Liver (tissue), 9 donors: ENCODE measurements around the gene AHDC1. TPM values are rescaled to one million over a fixed set of nuclear protein-coding genes. Genes with fewer than 3 reads are reported as not detected.

Experiments
- DNase-seq: peaks from one replicate; pipeline ENCODE4 v3.0.0-alpha.2; 2017; ENCODE audit warnings: low spot score
- H3K27ac ChIP-seq, 2 donors: one replicate each; pipeline ENCODE4 v1.7.0; 2013; ENCODE audit warnings: inconsistent platforms in 2 of 2, low read length in 2 of 2, control low read depth in 1 of 2, low read depth in 1 of 2, mild to moderate bottlenecking in 1 of 2
- H3K27me3 ChIP-seq, 4 donors: one replicate each; pipeline versions ENCODE4 v1.6.1 to v1.7.0; 2013; ENCODE audit warnings: low read length in 3 of 4, inconsistent platforms in 1 of 4, mild to moderate bottlenecking in 1 of 4, moderate library complexity in 1 of 4; ENCODE audit not compliant: control insufficient read depth in 4 of 4, insufficient read depth in 4 of 4
- H3K36me3 ChIP-seq, 4 donors: one replicate each; pipeline versions ENCODE4 v1.6.1 to v1.7.0; 2013; ENCODE audit warnings: low read length in 3 of 4, mild to moderate bottlenecking in 3 of 4, low read depth in 1 of 4, moderate library complexity in 1 of 4; ENCODE audit not compliant: control insufficient read depth in 4 of 4, insufficient read depth in 3 of 4
- H3K4me1 ChIP-seq, 4 donors: one replicate each; pipeline versions ENCODE4 v1.6.1 to v1.7.0; 2013; ENCODE audit warnings: low read length in 3 of 4, mild to moderate bottlenecking in 3 of 4, moderate library complexity in 1 of 4; ENCODE audit not compliant: control insufficient read depth in 4 of 4, insufficient read depth in 4 of 4
- H3K4me3 ChIP-seq, 3 donors: one replicate each; pipeline versions ENCODE4 v1.6.1 to v1.7.0; 2013; ENCODE audit warnings: low read length in 3 of 3, control low read depth in 1 of 3, low read depth in 1 of 3, mild to moderate bottlenecking in 1 of 3
- H3K9ac ChIP-seq, 2 donors: one replicate each; pipeline ENCODE4 v1.7.0; 2013; ENCODE audit warnings: low read length in 2 of 2, mild to moderate bottlenecking in 2 of 2, moderate library complexity in 2 of 2, control low read depth in 1 of 2, low read depth in 1 of 2
- H3K9me3 ChIP-seq, 4 donors: one replicate each; pipeline versions ENCODE4 v1.6.1 to v1.7.0; 2013; ENCODE audit warnings: low read length in 3 of 4; ENCODE audit not compliant: control insufficient read depth in 4 of 4
- ATF3 ChIP-seq: IDR thresholded peaks from 2 replicates; pipeline ENCODE4 v1.6.1; 2016; ENCODE audit warnings: antibody characterized with exemption
- EGR1 ChIP-seq, 2 donors: IDR thresholded peaks; 2 replicates each; pipeline ENCODE4 v1.6.1; 2016 to 2018; ENCODE audit warnings: antibody characterized with exemption in 2 of 2, low read depth in 2 of 2
- FOXA1 ChIP-seq: IDR thresholded peaks from 2 replicates; pipeline ENCODE4 v1.6.1; 2016; ENCODE audit warnings: antibody characterized with exemption
- FOXA2 ChIP-seq: IDR thresholded peaks from 2 replicates; pipeline ENCODE4 v1.6.1; 2016; ENCODE audit warnings: antibody characterized with exemption
- GABPA ChIP-seq, 2 donors: IDR thresholded peaks in 1 of 2; conservative IDR thresholded peaks in 1 of 2; 2 replicates each; pipeline ENCODE4 v1.6.1; 2016; ENCODE audit warnings: antibody characterized with exemption in 2 of 2, mild to moderate bottlenecking in 1 of 2, moderate library complexity in 1 of 2
- HNF4A ChIP-seq, 2 donors: conservative IDR thresholded peaks; 2 replicates each; pipeline ENCODE4 v1.6.1; 2016; ENCODE audit warnings: antibody characterized with exemption in 2 of 2, mild to moderate bottlenecking in 2 of 2
- HNF4G ChIP-seq: IDR thresholded peaks from 2 replicates; pipeline ENCODE4 v1.6.1; 2016; ENCODE audit warnings: antibody characterized with exemption
- JUND ChIP-seq, 2 donors: IDR thresholded peaks; 2 replicates each; pipeline ENCODE4 v1.6.1; 2016; ENCODE audit warnings: antibody characterized with exemption in 2 of 2
- MAX ChIP-seq: IDR thresholded peaks from 2 replicates; pipeline ENCODE4 v1.6.1; 2016; ENCODE audit warnings: antibody characterized with exemption
- NR2F2 ChIP-seq: IDR thresholded peaks from 2 replicates; pipeline ENCODE4 v1.6.1; 2016; ENCODE audit warnings: antibody characterized with exemption
- RAD21 ChIP-seq, 2 donors: IDR thresholded peaks; 2 replicates each; pipeline ENCODE4 v1.6.1; 2016; ENCODE audit warnings: antibody characterized with exemption in 2 of 2, mild to moderate bottlenecking in 2 of 2
- REST ChIP-seq: IDR thresholded peaks from 2 replicates; pipeline ENCODE4 v1.6.1; 2016; ENCODE audit warnings: antibody characterized with exemption, mild to moderate bottlenecking
- RXRA ChIP-seq, 2 donors: IDR thresholded peaks; 2 replicates each; pipeline ENCODE4 v1.6.1; 2017 to 2018; ENCODE audit warnings: antibody characterized with exemption in 2 of 2, mild to moderate bottlenecking in 1 of 2
- SP1 ChIP-seq: IDR thresholded peaks from 2 replicates; pipeline ENCODE4 v1.6.1; 2018; ENCODE audit warnings: antibody characterized with exemption, mild to moderate bottlenecking
- TAF1 ChIP-seq: conservative IDR thresholded peaks from 2 replicates; pipeline ENCODE4 v1.6.1; 2016; ENCODE audit warnings: antibody characterized with exemption, mild to moderate bottlenecking
- YY1 ChIP-seq: IDR thresholded peaks from 2 replicates; pipeline ENCODE4 v1.6.1; 2016; ENCODE audit warnings: antibody characterized with exemption, mild to moderate bottlenecking
- ZBTB33 ChIP-seq: IDR thresholded peaks from 2 replicates; pipeline ENCODE4 v1.6.1; 2016; ENCODE audit warnings: antibody characterized with exemption
- whole genome bisulfite sequencing: extraction: QIAGEN DNeasy Blood & Tissue Kit; methylation state at CpG from one replicate; pipeline ENCODE4 v1.1.7; 2013; 5-methylcytosine and 5-hydroxymethylcytosine counted together
- polyA plus RNA-seq, 2 donors: library from polyadenylated mRNA; stranded (reverse) in 1 of 2; unstranded in 1 of 2; fragments of 200-250 nt in 1 of 2; fragments of >200 nt in 1 of 2; fragmentation: Nextera tagmentation in 1 of 2; extraction: Ambion mirVana in 1 of 2; gene quantifications; one replicate each; pipeline versions ENCODE4 v1.2.1 to v1.2.3, GENCODE V29; 2013 to 2015
- total RNA-seq, 2 donors: library from RNA; depleted of rRNA; stranded (reverse); fragments of >200 nt; gene quantifications; one replicate each; pipeline ENCODE4 v1.2.3, GENCODE V29; 2014
- donor health status: healthy.
- donor health status: healthy.
- donor health status: healthy.
- donor health status: healthy.
- donor health status: healthy.

Gene AHDC1
- total and polyA plus RNA-seq, 4 donors: 2.4 to 6.5 (median 5.5) TPM

- no peak for TF ChIP-seq TAF1
- TF ChIP-seq FOXA1: no peak
- no peak for TF ChIP-seq RXRA (IDR thresholded peaks at IDR 0.05)
- no peak for TF ChIP-seq HNF4G
- no peak for TF ChIP-seq RAD21 (IDR thresholded peaks at IDR 0.05)
- no peak for TF ChIP-seq JUND (IDR thresholded peaks at IDR 0.05)
- no peak for TF ChIP-seq FOXA2
- TF ChIP-seq YY1: no peak
- no peak for TF ChIP-seq HNF4A (conservative IDR thresholded peaks at IDR 0.05)
- TF ChIP-seq GABPA (IDR thresholded peaks at IDR 0.05 in 1 of 2, conservative IDR thresholded peaks at IDR 0.05 in 1 of 2): no peak
- no peak for TF ChIP-seq EGR1 (IDR thresholded peaks at IDR 0.05; ENCODE audit: low read depth in 2 of 2)
- TF ChIP-seq ZBTB33: no peak
- TF ChIP-seq NR2F2: no peak
- no peak for TF ChIP-seq ATF3
- no peak overlapping the region for H3K4me3 ChIP-seq
- H3K36me3 ChIP-seq: no peaks in the 10 kb centered on the region
- peak overlapping the region in 1 of 2 donors; percentile 30 for H3K27ac ChIP-seq
- peaks cover 34 to 84% (median 53%) of the 10 kb centered on the region in 4 donors for H3K4me1 ChIP-seq
- H3K27me3 ChIP-seq: no peaks in the 10 kb centered on the region
- DNase-seq: no peak
- H3K9me3 ChIP-seq: no peaks in the 10 kb centered on the region
- 64% methylated on average over 2 of the region's 2 CpGs for WGBS
- no peak overlapping the region for H3K9ac ChIP-seq
Observed at GRCh38 chr1:27570356-27570755, 33.6 kb downstream of the AHDC1 start.

GRCh38 chr1:27569506-27570291 lies 34.2 kb downstream of the AHDC1 start:
- TF ChIP-seq SP1 (no peak), FOXA1 (no peak), HNF4A (conservative IDR thresholded peaks at IDR 0.05) (no peak), TAF1 (no peak), NR2F2 (no peak), RAD21 (IDR thresholded peaks at IDR 0.05) (no peak), EGR1 (IDR thresholded peaks at IDR 0.05; ENCODE audit: low read depth in 2 of 2) (no peak)
- no peak for DNase-seq
- no peaks in the 10 kb centered on the region for H3K27me3 ChIP-seq
- H3K9ac ChIP-seq: no peak overlapping the region
- H3K4me3 ChIP-seq: no peak overlapping the region
- no peaks in the 10 kb centered on the region for H3K36me3 ChIP-seq
- WGBS: 78% methylated on average over 14 of the region's 14 CpGs
- H3K4me1 ChIP-seq: peaks cover 38 to 83% (median 55%) of the 10 kb centered on the region in 4 donors
- no peaks in the 10 kb centered on the region for H3K9me3 ChIP-seq
- peak overlapping the region in 1 of 2 donors; percentile 31 for H3K27ac ChIP-seq

GRCh38 chr1:27569088-27569460 lies 34.9 kb downstream of the AHDC1 start:
- no peak for DNase-seq
- no peak overlapping the region for H3K9ac ChIP-seq
- peak overlapping the region in 1 of 3 donors; percentile 24 for H3K4me3 ChIP-seq
- no peaks in the 10 kb centered on the region for H3K36me3 ChIP-seq
- H3K4me1 ChIP-seq: peaks cover 38 to 84% (median 58%) of the 10 kb centered on the region in 4 donors
- TF ChIP-seq HNF4A (conservative IDR thresholded peaks at IDR 0.05) (no peak), GABPA (IDR thresholded peaks at IDR 0.05 in 1 of 2, conservative IDR thresholded peaks at IDR 0.05 in 1 of 2) (no peak), TAF1 (no peak), MAX (no peak), NR2F2 (no peak), FOXA2 (no peak), ZBTB33 (no peak), HNF4G (no peak), JUND (IDR thresholded peaks at IDR 0.05) (no peak), REST (no peak), SP1 (no peak)
- peak overlapping the region; percentile 50 to 70 for H3K27ac ChIP-seq
- WGBS: 88% methylated on average over 3 of the region's 3 CpGs
- H3K27me3 ChIP-seq: no peaks in the 10 kb centered on the region
- no peaks in the 10 kb centered on the region for H3K9me3 ChIP-seq
